HG03469 (cell line): ENCODE data around the gene DFFB.

Experiments used
- ATAC-seq: cut with Tn5 transposase; IDR thresholded peaks from one replicate; pipeline ENCODE4 v1.9.1; 2021; ENCODE audit warnings: mild to moderate bottlenecking, moderate library complexity, moderate number of reproducible peaks; ENCODE audit not compliant: unreplicated experiment

The DFFB gene

DNA sequence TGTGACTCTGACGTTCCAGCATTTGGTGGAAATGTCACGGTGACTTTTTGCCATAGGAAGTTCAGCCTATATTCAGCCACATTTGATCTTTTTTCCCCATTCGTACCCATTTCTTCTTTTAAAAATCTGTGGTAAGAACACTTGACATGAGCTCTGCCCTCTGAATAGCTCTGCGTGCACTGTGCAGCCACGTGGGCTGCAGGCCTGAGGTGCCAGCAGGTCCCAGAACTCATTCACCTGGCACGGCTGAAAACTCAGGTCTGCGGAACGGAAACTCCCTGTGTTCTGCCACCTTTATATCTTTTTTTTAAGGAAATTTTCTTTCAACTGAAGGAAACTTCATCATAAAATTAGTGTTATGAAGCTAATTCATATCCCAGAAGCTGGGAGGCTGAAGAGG, 28.9 kb upstream of the DFFB start:
- ATAC-seq = no peak

DNA sequence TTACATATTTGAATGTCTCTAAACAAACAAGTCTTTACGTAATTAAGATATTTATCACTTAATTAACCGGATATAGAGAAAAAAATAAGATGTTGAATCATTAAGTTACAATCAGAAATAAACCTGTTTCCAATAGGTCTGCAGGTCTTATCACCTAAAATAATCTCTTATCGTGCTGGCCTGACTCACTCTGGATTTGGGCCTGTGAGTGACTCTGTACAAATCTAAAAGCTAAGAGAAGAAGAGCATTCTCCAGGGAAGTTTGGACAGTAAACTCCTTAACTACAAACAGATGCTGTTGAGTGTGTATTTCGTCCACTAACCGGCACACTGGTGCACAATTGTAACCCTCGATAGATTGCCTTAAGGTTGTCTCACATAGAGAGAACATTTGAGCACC, 25.6 kb upstream of the DFFB start:
- ATAC-seq = no peak

DNA sequence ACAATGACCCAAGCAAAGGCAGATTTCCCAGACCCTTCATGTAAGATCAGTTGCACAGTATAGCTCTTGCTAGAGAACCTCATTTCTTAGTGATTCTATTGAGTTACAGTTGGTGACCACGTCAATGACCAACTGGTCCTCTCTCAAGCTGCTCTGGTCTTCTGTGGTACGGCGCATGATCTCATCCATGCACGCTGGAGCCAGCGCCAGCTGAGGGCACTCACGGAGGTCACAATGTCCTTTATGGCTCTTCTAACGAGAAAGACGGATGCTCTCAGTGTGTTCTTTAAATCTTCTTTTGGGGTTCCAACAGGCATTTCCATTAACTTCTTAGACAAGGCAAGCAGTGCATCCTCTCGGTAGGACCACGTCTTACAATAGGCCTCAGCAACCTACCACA, 22.6 kb upstream of the DFFB start:
- ATAC-seq = no peak

DNA sequence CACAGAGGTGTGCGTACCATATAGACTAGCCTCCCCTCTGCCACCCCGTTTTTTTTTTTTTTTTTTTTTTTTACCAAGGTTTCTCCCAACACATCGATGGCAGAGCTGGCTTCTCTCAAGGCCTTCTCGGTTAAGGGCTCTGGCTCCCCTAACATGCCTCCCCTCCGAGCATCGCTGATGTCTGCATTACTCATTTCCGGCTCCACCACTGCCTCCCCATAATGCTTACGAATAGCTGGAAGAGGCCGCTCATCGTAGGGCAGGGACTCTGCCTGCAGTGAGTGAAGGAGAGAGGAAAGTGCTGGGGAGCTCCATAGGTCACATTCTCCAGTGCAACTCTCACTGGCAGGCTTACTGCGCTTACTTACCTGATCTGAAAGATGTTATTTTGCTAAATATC, 20.9 kb upstream of the DFFB start:
- ATAC-seq = no peak

DNA sequence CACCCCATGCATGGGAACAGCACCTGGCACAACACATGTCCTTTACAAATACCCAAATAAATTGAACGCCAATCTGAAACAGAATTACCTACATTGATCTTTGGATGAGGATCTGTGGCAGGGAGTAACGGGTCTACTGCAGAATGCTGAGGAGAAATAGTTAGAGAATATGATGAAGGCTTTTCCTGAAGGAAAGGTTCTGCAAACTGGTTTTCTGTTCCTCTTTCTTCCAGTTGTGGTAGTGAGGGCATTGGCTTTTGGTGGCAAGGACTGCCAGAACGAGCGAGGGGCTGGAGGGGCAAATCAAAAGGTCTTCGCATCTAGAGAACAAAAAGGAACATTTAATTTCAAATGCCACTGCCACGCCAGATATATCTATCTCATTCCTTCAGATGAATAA, 20.1 kb upstream of the DFFB start:
- no peak for ATAC-seq

DNA sequence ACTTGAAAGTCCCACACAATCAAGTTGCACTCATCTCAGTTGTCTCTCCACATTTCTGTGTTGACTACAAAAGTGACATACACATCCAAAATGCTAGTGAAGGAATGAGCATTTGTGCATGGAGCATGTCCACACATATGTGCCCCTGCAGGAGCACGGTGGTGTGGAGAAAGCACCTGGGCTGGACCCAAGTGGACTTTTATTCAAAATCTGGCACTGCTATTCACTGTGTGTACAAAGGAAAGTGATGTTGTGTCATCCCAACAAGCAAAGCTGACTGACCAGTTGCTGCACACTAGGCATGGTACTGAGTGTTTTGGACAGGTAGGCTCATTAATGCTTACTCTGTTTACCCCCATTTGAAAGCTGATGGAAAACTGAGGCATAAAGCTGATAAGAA, 19.6 kb upstream of the DFFB start:
- no peak for ATAC-seq

DNA sequence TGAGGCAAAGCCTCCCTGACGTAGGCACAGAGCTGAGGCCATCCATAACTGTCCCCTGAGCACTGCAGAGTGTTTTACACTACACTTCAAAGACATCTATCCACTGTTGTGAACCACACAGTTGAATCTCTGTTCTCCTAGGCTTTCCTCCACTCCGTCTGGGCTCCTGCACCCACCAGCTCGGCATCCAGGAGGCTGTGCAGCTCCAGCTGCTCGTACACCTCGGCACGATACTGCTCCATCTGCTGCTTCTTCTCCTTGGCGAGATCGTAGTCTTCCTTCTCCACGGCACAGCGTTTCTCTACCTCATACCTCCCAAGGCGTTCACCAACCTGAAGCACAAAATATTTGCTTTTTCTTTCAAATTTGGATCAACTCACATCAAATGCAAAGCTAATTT, 18.5 kb upstream of the DFFB start:
- no peak for ATAC-seq

DNA sequence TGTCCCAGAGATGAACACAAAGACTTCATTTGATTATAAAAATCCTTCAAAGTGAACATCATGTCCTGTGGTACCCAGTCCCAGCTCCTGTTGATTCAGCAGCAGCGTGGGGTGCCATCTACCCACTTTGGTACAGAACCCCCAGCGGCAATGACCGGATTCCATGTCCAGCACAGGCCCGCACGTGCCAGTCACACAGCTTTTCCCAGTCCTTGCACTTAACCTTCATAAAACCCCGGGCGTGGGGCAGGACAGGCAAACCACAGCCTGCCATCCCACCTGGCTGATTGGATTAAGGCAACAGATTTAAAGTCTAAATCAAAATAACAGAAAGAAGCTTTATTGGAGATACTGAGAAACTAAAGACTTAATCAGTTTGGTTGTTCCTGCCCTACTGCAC, 15.8 kb upstream of the DFFB start:
- ATAC-seq = no peak

DNA sequence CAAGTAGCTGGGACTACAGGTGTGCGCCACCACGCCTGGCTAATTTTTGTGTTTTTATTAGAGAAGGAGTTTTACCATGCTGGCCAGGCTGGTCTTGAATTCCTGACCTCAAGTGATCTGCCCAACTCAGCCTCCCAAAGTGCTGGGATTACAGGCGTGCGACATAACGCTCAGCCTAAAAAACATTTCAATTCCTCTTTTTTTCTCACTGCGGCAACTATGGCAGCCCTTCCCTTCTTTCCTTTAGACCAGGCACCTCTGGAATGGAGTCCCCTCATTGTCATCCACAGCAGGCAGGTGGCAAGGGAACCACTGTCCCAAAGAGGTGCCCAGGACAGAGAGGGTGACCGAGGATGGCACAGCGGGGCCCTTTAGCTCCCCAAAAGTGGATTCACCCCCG, 14.4 kb upstream of the DFFB start:
- no peak for ATAC-seq

DNA sequence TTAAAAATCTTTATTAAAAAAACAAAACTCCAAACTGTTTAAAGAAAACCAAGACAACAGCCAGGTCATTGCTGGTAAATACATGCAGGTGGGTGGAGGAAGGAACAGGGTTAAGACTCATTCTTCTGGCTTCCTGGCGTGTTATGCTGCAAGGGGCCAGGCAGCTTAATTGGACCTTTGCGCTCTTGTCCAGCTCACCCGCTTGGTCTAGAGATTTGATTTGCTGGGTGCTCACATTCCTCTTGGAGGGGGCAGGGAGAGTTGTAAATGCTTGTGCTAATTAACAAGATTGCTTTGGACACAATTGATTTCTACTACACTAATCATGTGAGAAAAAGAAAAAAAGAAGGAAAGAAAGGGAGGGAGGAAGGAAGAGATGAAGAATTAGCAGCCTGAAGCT, 10.7 kb upstream of the DFFB start:
- no peak for ATAC-seq

DNA sequence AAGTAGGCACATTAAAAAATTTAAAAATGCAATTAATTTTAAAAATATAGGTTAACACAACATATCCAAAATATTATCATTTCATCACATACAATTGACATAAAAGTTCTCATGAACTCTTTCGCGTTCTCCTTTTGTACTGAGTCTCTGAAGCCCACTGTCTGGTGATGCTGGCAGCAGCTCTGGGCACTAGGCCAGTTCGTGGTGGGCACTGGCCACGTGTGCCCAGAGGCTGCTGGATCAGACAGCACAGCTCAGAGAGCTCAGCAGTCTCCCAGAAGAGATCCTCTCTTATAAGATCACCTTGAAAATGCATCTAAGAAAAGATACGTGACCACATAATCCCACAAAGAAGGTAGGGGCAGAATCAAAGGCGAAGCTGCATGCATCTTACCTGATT, 10.2 kb upstream of the DFFB start:
- ATAC-seq = no peak

DNA sequence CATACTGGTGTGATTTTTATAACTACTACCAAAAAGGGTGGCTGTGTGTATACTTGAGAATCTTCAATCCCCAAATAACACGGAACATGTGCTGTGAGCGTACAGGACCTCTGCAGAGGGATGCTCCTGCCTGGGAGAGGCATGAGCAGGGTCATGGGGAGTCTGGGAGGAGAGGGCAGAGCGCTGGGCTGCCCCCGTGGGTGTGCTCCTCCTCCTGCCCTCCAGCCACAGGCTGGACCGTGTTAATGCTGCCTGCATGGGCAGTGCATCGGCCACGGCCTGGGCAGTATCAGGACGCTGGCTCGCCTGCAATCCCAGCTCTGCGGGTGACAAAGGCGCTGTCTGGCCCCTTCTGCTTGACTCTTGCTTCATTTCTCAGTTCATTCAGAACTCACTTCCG, 6.4 kb upstream of the DFFB start:
- ATAC-seq = no peak

DNA sequence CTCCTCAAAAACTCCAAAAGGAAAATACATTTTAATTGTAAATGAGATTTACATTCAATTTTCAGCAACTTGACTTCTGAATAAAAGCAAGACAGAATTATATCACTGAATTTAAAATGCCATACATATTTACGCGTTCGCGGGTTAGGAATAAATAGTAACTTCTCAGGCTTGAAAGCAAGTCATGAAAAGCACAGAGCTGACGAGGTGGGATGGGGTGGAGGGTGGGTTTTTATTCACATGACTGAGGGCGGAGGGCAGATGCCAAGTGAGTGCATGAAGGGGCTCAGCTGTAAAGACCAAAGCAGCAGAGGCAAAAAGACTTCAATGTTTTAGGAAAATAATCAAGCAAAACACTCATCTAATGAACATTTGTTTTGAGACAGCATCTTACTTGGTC, 6.0 kb upstream of the DFFB start:
- ATAC-seq = no peak

DNA sequence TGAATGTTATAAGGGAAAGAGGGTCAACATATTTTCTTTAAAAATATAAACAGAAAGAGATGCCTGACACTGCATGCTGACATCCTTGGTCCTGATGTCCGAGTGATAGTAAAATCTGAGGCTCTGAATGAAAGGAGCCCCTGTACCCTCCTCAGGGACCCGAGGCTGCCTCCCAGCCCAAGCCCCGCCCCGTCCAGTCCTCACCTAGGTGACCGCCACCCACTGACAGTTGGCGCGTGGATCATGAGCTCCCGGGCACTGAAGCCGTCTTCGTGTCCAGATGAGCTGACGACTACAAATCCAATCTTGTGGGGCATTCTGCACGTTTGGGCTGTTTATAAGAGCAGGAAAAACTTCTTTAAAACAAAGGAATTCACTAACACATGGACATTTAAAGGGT, 5.2 kb upstream of the DFFB start:
- ATAC-seq = no peak

DNA sequence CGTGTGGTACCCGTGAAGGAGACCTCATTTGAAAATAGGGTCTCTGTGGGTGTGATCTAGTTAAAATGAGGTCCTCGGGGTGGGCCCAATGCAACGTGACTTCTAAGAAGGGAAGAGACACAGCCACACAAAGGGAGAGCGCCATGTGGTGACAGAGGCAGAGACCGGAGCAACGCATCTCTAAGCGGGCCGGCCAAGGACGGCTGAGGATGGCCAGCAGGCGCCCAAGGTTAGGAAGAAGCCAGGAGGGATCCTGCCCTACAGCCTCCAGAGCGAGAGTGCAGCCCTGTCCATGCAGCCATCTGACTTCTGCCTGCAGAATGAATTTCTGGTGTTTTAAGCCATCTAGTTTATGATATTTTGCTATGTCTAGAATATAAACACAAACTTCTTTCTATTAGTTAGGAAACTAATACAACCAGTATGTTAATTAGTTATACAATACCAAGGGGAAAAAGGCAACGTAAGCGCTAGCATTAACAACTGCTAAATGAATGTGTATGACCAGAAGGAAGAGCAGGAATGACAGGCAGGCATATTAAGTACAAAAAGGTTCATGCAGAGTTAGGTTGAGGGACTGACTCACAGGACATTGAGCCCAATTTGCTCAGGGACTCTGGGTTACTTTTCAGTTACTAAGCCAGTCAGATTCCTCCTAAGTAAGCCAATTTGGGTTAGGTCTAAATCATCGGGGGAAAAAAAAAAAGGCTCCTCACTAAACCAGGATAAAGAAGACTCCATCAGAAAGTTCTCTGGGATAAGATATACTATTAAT, 4.4 kb upstream of the DFFB start:
- no peak for ATAC-seq

DNA sequence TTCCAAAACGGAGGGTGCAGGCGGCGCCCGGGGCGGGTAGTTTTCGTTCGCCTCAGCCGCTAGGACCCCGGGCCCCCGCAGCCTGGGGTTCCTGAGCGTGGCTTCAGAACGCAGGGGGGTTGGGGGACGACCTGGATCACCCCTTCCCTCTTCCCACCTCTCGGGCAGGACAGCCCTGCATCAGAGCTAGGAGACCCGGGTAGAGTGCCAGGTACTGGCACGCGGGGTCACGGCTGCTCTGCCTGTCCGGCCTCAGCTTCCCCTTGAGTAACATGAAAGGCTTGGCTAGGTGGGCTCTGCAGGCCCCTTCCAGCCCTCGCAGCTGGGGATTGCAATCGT, 484 bp downstream of the DFFB start:
- no peak for ATAC-seq

DNA sequence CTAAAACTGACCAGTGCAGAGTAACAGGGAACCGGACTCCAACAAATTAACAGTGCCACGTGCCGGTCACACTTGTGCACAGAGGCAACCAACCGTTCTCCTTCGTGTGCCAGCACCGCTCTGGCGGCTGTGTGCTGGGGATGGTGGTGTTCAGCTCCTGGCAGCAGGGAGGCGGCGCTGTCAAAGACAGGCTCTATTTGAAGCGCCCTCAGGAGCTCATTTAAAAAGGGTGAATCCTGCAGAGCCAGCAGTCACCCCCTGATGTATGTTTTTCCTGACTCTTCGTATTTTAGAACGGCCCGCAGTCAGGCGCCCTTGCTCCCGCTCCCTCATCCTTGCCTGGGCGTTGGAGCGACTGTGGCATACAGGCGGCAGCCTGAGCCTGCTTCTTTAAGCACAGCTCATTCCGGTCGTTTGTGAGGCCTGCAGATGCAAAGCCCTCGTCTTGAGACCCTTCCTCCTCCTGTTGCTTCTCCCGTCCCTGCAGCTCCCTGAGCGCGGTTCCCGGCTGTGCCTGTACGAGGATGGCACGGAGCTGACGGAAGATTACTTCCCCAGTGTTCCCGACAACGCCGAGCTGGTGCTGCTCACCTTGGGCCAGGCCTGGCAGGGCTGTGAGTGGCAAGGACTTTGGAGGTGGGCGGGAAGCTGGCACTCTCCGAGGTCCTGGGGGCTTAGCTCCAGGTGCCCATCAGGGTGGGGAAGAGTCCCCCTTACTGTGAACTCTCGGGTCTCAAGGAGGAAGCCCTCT, 1.1 kb downstream of the DFFB start:
- no peak for ATAC-seq

DNA sequence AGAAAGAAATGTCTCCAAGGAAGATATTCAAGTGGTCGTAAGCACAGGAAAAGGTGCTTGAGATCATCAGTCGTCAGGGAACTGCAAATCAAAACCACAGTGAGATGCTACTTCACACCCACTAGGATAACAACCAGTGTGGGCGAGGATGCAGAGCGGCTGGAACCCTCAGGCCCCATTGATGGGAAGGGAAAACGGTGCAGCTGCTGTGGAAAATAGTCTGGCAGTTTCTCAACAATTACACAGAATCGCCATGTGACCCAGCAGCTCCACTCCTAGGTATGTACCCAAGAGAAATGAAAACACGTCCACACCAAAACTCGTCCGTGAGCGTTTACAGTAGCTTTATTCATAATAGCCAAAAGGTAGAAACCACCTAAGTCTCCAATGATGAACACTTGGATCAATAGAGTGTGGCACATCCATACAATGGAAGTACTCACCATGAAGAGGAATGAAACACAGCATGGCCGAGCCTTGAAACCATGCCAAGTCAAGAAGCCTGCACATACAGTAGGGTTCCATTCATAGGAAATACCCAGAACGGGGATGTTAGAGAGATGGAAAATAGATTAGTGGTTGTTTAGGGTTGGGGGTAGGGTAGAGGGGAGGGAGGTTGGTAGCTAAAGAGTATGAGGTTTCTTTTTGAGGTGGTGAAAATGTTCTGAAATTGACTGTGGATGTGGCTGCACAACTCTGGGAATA, 6.1 kb downstream of the DFFB start:
- no peak for ATAC-seq

DNA sequence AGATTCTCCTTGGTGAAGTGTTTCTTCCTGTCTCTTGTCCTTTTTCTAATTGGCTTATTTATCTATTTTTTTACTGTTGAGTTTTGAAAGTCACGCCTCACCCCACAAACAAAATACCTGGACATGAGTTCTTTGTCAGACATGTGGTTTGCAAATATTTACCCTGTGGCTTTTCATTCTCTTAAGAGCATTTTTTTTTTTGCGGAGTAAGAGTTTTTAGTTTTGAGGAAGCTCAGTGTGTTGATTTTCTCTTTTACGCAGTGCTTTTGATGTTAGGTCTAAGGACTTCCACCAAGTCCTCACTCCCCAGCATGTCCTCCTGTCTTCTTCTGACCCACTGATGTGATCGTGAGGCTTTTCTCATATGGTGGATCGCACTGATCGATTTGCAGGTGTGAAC, 7.6 kb downstream of the DFFB start:
- no peak for ATAC-seq

DNA sequence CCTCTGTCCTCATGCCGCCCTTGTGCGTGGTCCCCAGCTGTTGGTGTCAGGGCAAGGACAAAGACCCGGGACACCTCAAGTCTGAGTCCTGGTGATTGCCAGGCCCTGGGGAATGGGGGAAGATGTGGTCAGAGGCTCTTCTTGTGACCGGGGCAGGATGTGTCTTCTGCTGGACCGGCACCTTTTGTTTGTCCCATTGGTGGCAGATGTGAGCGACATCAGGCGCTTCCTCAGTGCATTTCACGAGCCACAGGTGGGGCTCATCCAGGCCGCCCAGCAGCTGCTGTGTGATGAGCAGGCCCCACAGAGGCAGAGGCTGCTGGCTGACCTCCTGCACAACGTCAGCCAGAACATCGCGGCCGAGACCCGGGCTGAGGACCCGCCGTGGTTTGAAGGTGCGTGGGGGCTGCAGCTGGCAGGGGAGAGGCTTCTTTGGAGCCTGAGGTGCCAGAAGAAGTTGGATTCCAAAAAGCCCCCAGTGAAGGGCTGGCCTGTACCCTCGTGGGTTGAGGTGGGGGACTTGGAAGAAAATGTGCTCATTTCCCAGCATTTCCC, 8.4 kb downstream of the DFFB start:
- no peak for ATAC-seq

DNA sequence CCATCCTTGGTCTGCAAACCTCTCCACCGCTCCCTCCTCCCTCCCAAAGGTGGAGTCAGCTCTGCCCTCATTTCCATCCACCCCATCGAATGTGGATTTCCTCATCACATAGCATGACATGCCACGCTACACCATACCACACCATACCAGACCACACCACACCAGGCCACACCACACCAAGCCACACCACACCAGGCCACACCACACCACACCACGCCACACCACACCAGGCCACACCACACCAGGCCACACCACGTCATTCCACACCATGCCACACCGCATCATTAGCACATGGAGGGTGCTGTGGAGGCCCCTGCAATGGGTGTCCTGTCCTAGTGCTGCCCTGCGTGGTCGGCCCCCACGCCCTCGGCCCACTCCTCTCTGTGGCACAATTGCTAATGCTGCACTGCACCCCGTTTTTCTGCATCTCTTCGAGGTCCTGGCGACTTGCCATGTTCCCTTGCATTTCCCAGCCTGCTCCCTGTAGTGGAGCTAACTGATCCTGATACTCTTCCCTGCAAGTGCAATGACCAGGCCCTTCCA, 11.3 kb downstream of the DFFB start:
- ATAC-seq = no peak
